Activated gamma-delta T cell (primary cell): ENCODE data around the gene PAX2.

ENCODE experiments used
- DNase-seq: peaks from one replicate; lab custom pipeline; 2025; lab: John Stamatoyannopoulos, UW

PAX2 gene

GRCh38 chr10:100848770-100849169 is 103.4 kb downstream of the PAX2 start:
- no peak for DNase-seq

- no peak for DNase-seq
Measured at GRCh38 chr10:100858261-100858660, 112.9 kb downstream of the PAX2 start.

GRCh38 chr10:100858747-100859483 is 113.5 kb downstream of the PAX2 start:
- no peak for DNase-seq

- DNase-seq = no peak
Measured at GRCh38 chr10:100859484-100859763, 114.0 kb downstream of the PAX2 start.

DNA sequence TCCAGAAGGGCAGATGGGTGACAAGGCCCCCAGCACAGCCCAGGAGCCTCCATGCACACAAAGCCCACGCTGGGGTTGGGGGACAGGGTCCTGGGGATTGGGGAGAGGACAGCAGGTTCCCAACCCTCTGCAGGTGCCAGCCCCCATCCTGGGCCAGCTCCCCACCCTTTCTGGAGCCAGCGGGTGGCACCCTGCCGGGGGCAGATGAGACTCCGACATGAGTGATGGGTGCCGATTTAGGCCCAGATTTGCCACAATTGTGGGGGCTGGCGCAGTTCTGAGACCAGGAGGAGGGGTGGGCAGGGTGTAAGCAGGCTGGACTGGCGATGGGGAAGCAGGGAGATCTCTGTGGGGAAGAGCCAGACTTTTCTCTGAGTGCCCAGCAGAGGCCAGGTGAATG is 118.1 kb downstream of the PAX2 start:
- no peak for DNase-seq

- no peak for DNase-seq
Measured at GRCh38 chr10:100864036-100864885, 118.9 kb downstream of the PAX2 start.

GRCh38 chr10:100864978-100865377 is 119.6 kb downstream of the PAX2 start:
- no peak for DNase-seq

- DNase-seq = no peak
Measured at GRCh38 chr10:100866010-100866409, 120.6 kb downstream of the PAX2 start.

GRCh38 chr10:100866575-100867098 is 121.3 kb downstream of the PAX2 start:
- DNase-seq = no peak

DNA sequence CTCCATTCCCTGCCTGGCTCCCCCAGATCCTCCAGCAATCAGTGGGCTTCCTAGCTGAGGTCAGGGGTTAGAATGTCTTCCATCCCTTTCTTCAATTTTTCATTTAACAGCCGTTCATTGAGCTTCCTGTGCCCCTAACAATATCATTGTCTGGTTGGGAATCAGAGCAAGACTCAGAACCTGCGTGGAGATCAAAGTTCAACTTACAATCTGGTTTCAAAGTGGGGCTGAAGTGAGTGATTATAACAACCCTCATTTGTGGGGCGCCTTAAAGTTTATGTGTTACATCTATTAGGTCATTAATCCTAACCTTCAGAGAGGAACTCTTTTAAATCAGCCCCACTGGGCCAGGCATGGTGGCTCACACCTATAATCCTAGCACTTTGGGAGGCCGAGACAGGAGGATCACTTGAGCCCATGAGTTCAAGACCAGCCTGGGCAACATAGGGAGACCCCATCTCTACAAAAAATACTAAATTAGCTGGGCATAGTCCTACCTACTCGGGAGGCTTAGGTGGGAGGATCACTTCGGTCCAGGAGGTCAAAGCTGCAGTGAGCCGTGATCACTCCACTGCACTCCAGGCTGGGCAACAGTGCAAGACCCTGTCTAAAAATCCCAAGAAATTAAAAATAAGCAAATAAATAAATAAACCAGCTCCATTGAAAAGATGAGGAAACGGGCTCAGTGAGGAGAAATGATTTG is 122.0 kb downstream of the PAX2 start:
- DNase-seq = no peak

DNA sequence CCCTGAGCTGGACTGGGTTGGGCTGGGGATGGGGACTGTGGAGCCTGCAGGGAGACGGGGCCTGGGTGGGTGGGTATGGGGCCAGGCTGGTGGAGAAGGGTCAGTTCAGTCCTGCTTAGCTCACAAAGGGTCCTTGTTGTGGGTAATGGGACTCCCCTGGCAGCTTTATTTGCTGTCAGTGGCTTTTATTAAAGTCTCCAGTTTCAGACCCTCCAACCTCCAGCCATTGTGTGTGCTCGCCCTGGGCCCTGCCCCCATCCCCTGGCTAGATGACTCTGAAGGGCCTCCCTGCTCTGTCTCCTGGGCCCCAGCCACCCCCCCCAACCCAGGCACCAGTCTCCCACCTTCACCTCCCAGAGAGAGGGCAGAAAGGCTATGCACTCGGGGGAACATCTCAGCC is 123.0 kb downstream of the PAX2 start:
- no peak for DNase-seq

GRCh38 chr10:100869399-100869798 is 124.0 kb downstream of the PAX2 start:
- no peak for DNase-seq

GRCh38 chr10:100872034-100872791 is 126.8 kb downstream of the PAX2 start:
- DNase-seq = no peak

GRCh38 chr10:100873146-100873826 is 127.9 kb downstream of the PAX2 start:
- DNase-seq = no peak

- DNase-seq = no peak
Measured at GRCh38 chr10:100873827-100874326, 128.5 kb downstream of the PAX2 start.

DNA sequence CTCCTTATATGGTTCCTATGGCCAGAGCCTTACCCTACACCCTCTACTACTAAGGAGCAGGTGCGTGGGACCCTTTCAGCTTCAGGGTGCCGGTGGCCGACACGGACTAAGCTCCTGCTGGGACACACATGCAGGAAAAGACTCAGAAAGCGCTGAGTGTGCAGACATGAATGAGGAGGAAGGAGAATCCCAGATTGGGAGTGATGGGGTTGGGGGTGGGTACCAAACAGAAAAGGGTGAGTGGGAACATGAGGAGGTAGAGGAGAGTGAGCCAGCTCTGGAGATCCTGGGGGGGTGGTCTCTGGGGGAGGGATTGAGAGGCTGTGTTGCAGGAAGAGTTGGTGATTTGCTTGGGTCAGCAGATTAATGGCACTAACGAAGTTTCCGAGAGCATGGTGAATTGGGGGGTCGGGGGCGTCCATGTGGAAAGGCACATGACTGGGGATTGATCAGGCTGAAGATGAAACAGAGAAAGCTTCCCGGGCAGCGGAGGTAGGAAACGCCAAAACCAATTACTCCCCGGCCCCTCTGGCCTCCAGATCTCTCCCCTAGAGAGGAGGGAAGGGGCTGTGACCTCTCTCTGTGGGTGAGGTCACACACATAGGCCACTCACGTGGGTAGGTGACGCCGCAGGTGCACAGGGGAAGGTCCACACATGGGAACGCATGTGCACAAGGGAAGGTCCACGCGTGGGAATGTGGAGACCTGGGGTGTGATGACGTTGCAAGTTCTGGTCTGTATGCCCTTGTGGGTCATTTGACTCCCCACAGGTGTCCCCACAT is 129.5 kb downstream of the PAX2 start:
- no peak for DNase-seq

DNA sequence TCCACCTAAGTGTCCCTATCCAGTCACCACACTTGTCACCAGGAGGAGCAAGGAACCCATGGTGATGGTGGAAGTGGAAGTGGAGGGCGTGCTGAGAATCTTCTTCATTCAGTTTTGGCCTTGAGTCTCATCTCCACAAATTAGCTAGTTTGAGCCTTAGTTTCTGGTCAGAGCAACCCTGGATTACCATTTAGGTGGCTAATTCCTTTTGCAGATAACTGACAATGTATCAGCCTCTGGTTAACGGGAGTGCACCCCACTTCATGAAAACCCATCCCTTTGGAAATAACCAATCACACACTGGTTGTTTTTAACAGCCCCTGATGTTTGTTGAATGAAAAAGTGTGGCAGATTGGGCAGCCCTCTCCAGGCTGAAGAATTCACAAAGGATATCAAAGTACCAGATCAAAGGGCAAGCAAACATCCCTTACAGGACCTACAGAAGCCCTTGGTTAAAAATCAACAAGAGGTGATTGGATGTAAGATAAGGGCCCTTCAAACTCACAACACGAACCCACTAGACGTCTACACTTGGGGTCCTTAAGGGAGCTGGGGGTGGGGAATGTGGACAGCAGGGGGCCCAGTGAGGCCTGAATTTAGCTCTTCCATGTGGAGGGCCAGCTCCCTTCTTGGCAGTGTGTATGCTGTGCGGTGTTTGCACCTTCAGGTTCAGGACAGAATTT is 130.2 kb downstream of the PAX2 start:
- no peak for DNase-seq

GRCh38 chr10:100876585-100877460 is 131.4 kb downstream of the PAX2 start:
- no peak for DNase-seq

- DNase-seq = no peak
Measured at GRCh38 chr10:100877461-100877850, 132.1 kb downstream of the PAX2 start.
